NT2/D1 (cell line): ENCODE data around the gene ACOXL.

Experiments
- DNase-seq: peaks from one replicate; pipeline ENCODE4 v3.0.0-alpha.2; 2011; ENCODE audit warnings: low read depth, low spot score
- H3K27me3 ChIP-seq: 2 replicates; pipeline ENCODE4 v1.6.0; 2011; ENCODE audit warnings: mild to moderate bottlenecking; ENCODE audit not compliant: insufficient read length, insufficient read depth
- H3K36me3 ChIP-seq: 2 replicates; pipeline ENCODE4 v1.6.1; 2011; ENCODE audit warnings: mild to moderate bottlenecking, low read length, mixed read lengths; ENCODE audit not compliant: insufficient read depth, insufficient read length
- H3K4me1 ChIP-seq: 2 replicates; pipeline ENCODE4 v1.5.1; 2011; ENCODE audit not compliant: insufficient read depth, insufficient read length
- H3K4me3 ChIP-seq: 2 replicates; pipeline ENCODE4 v1.5.1; 2011; ENCODE audit warnings: low read depth; ENCODE audit not compliant: insufficient read length
- H3K9ac ChIP-seq: 2 replicates; pipeline ENCODE4 v1.6.0; 2011; ENCODE audit warnings: low read depth; ENCODE audit not compliant: insufficient read length
- H3K9me3 ChIP-seq: 2 replicates; pipeline ENCODE4 v1.5.1; 2011; ENCODE audit warnings: mild to moderate bottlenecking, low read length; ENCODE audit not compliant: insufficient read depth
- SUZ12 ChIP-seq: IDR thresholded peaks from 2 replicates; pipeline ENCODE4 v1.6.1; 2011; ENCODE audit not compliant: insufficient read length, insufficient read depth; ENCODE audit errors: extremely low read depth
- YY1 ChIP-seq: IDR thresholded peaks from 2 replicates; pipeline ENCODE4 v1.6.1; 2011; ENCODE audit not compliant: insufficient read length, insufficient read depth
- ZNF274 ChIP-seq: IDR thresholded peaks from 2 replicates; pipeline ENCODE4 v1.6.1; 2011; ENCODE audit warnings: mild to moderate bottlenecking, low read depth, low read length

The ACOXL gene

DNA sequence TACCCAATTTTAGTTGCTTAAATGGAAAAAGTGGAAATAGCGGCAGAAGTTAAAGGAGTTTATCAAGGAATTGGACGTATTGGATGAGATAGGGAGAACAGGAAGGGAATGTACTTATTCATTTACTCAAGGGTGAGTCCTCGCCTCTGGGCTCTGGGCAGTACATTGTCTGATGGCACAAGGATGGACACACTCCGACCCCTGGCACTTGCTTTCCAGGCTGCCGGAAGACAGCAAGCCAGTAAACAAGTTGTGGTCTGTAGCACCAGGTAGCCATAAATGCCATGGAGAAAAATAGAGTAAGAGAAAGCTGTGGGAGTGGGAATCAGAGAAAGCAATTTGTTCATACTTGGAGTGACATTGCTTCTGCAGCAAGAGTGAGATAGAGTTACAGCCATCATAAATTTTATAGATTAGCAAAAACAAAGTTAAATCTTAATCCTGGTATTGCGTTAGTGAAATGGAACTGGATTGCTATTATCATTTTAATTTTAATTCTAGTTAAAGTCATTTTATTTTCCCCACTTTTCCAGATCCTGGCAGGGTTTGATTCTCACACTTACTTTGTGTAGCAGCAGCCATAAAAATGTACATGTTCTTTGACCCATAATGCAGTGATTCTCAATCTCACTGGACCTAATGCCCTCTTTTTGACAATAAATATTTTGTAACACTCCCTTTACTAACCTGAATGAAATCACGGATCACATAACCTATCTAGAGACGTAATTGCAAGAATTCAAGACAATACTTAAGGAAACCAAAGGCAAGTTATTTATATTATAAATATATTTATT lies 252.5 kb downstream of the ACOXL start:
- Histone ChIP-seq H3K4me3 (no peak overlapping the region), H3K9ac (no peak overlapping the region), H3K9me3 (no peaks in the 10 kb centered on the region), H3K36me3 (no peaks in the 10 kb centered on the region), H3K4me1 (no peaks in the 10 kb centered on the region), H3K27me3 (no peaks in the 10 kb centered on the region)
- TF ChIP-seq SUZ12 (no peak), YY1 (no peak), ZNF274 (no peak)
- no peak for DNase-seq

DNA sequence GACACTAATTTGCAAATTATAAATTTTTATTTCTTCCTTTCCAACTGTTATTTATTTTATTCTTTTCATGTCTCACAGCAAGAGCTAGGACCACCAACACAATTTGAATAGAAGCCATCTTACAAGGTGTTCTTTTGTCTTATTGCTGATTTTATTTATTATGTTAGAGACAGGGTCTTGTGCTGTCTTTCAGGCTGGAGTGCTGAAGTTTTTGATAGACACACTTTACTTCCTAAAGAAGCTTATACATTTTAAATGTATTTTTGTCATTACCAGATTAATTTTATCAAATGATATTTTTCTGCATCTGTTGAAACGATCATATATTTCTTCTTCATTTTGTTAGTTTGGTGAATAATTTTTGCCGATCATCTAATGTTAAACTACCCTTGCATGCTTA lies 258.1 kb downstream of the ACOXL start:
- no peak for TF ChIP-seq YY1
- no peak for TF ChIP-seq SUZ12
- TF ChIP-seq ZNF274: no peak
- no peaks in the 10 kb centered on the region for H3K36me3 ChIP-seq
- H3K27me3 ChIP-seq: no peaks in the 10 kb centered on the region
- no peaks in the 10 kb centered on the region for H3K9me3 ChIP-seq
- DNase-seq: no peak
- H3K4me3 ChIP-seq: no peak overlapping the region
- no peak overlapping the region for H3K9ac ChIP-seq
- no peaks in the 10 kb centered on the region for H3K4me1 ChIP-seq

DNA sequence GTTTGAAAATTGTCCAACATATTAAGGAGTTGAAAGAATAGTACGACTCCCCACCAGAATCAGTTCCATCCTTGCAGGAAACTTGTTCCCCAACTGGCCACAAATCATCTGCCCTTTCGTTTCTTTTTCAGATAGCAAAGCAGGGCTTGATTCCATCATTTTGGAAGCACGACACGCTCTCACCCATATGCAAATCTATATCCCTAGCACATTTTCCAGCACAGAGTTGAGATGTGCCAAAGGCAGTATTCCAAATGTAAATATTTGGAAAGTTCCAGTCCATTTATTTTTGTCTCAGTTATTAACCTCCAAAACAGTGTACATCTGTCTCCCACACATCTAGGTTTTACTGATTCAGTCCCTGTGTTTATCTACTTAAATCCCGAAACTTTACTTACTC lies 259.5 kb downstream of the ACOXL start:
- H3K4me3 ChIP-seq: no peak overlapping the region
- no peaks in the 10 kb centered on the region for H3K36me3 ChIP-seq
- no peak overlapping the region for H3K9ac ChIP-seq
- TF ChIP-seq ZNF274: no peak
- TF ChIP-seq SUZ12: no peak
- TF ChIP-seq YY1: no peak
- H3K27me3 ChIP-seq: no peaks in the 10 kb centered on the region
- H3K9me3 ChIP-seq: no peaks in the 10 kb centered on the region
- DNase-seq: no peak
- H3K4me1 ChIP-seq: no peaks in the 10 kb centered on the region

DNA sequence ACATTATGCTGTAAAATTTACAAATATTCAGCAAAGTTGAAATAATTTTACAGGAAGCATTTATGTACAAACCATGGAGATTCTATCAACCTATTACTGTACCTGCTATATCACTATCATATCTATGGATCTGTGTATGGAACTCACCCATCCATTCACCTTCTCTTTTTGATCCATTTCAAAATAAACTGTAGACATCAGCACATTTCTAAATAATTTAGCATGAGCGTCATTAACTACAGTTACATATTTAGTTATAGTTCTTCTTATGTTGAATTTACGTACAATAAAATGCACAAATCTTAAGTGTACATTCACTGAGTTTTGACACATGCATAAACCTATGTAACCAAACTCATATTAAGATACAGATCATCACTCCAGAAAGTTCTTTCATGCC lies 260.5 kb downstream of the ACOXL start:
- Histone ChIP-seq H3K36me3 (no peaks in the 10 kb centered on the region), H3K27me3 (no peaks in the 10 kb centered on the region), H3K4me1 (no peaks in the 10 kb centered on the region), H3K9ac (no peak overlapping the region), H3K4me3 (no peak overlapping the region), H3K9me3 (no peaks in the 10 kb centered on the region)
- TF ChIP-seq YY1 (no peak), SUZ12 (no peak), ZNF274 (no peak)
- DNase-seq: no peak

DNA sequence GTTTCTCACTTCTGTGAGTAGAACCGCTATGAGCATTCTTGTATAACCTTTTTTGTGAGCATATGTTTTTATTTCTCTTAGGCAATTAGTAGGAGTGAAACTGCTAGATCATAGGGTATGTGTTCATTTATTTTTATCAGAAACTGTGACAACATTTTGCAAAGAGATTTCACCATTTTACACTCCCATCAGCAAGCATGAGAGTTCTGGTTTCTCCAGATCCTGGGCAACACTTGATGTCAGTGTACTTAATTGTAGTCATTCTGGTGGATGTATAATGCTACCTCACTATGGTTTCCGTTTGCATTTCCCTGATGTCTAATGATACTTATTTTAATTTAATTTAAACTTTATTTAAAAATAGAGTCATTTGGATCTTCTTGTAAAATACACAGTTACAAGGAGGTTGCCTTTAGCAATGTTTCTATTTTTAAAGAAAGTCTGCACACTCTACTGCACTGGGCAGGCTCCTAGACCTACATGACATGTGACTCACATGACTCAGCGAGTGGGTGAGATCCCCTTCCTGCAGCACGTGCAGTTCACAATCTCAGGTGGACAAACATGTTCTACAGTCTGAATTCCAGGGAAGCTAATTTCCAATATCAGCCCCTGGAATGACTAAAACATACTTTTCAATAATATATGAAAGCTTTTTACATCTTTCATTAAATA lies 261.3 kb downstream of the ACOXL start:
- no peak overlapping the region for H3K9ac ChIP-seq
- no peak for DNase-seq
- no peaks in the 10 kb centered on the region for H3K9me3 ChIP-seq
- TF ChIP-seq ZNF274 (no peak), SUZ12 (no peak), YY1 (no peak)
- H3K27me3 ChIP-seq: no peaks in the 10 kb centered on the region
- no peaks in the 10 kb centered on the region for H3K4me1 ChIP-seq
- no peak overlapping the region for H3K4me3 ChIP-seq
- H3K36me3 ChIP-seq: no peaks in the 10 kb centered on the region

DNA sequence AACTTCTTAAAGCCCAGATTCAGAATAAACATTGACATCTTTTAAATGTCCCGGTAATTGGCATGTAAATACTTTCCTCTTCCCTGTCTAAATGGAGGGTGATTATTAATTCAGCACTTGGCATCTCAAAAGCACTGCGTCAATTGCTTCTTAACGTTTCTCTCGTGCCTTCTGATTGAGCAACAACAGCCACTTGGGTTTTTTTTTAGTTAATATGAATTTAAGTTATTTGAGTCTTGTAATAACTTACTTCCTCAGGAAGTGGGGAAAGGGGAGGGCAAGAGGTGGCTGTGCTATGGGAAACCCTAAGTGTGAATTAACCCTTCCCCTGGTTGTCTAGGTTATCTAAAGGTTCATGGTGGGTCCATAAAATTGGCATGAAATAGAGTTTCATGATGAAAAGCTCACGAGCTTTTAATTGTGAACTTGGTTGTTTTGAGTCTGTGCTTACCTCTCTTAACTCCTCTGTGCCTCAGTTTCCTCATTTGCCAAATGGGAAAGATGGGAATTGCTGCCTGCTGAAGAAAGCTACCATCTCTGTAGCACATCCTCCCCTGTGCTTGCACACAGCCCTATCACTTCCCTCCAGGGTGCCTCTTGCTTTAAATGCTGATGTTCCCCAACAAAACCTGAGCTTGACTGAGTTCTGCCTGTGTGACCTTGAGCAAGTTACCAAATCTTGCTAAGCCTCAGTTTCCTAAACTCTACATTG lies 262.0 kb downstream of the ACOXL start:
- TF ChIP-seq SUZ12: no peak
- TF ChIP-seq ZNF274: no peak
- no peak for TF ChIP-seq YY1
- Histone ChIP-seq H3K36me3 (no peaks in the 10 kb centered on the region), H3K9me3 (no peaks in the 10 kb centered on the region), H3K4me3 (no peak overlapping the region), H3K9ac (no peak overlapping the region), H3K4me1 (no peaks in the 10 kb centered on the region), H3K27me3 (no peaks in the 10 kb centered on the region)
- no peak for DNase-seq

DNA sequence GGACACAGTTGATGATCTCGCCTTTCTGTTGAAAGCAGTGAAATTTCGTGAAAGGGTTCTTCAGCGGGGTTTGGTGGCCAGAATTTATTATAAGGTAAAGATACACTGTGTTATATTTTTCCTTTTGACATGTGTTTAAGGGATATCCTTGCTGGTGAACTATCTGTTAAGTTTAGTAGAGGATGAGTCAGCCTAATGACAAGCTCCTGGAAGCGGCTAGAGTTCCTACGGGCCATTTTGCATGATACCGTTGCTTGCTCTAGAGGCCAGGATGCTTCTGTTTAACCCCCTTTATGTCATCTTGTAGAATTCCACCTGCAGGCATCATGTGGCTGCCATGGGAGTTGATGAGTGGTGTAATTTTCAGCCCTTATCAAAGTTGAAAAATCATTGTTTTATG lies 263.5 kb downstream of the ACOXL start:
- Histone ChIP-seq H3K27me3 (no peaks in the 10 kb centered on the region), H3K4me1 (no peaks in the 10 kb centered on the region), H3K4me3 (no peak overlapping the region), H3K9ac (no peak overlapping the region), H3K36me3 (no peaks in the 10 kb centered on the region), H3K9me3 (no peaks in the 10 kb centered on the region; the same call in 1 of the 2 replicates)
- TF ChIP-seq YY1 (no peak), SUZ12 (no peak), ZNF274 (no peak)
- no peak for DNase-seq
